Central memory CD8-positive, alpha-beta T cell (primary cell): ENCODE data around the gene POU3F3.

Experiments used
- ATAC-seq: fragments of 150-1000 bp; cut with Tn5 transposase; replicated peaks from 2 replicates; pipeline ENCODE4 v1.10.0; 2022; ENCODE audit warnings: mild to moderate bottlenecking, moderate FRiP score, moderate number of reproducible peaks; ENCODE audit not compliant: poor library complexity, severe bottlenecking; ENCODE audit errors: extremely low read depth
- DNase-seq, 2 donors: peaks; one replicate each; pipeline ENCODE4 v3.0.0; 2021; ENCODE audit warnings: low spot score in 2 of 2
- H3K27ac Mint-ChIP-seq: one replicate; pipeline ENCODE4 v1.8.0; 2022; ENCODE audit warnings: low read depth, mild to moderate bottlenecking, moderate library complexity, mixed read lengths
- H3K27me3 Mint-ChIP-seq: one replicate; pipeline ENCODE4 v1.8.0; 2022; ENCODE audit warnings: mixed read lengths
- H3K36me3 Mint-ChIP-seq: one replicate; pipeline ENCODE4 v1.8.0; 2022; ENCODE audit warnings: mild to moderate bottlenecking, moderate library complexity, mixed read lengths; ENCODE audit not compliant: insufficient read depth
- H3K4me1 Mint-ChIP-seq: one replicate; pipeline ENCODE4 v1.8.0; 2022; ENCODE audit warnings: mixed read lengths
- H3K4me3 Mint-ChIP-seq: one replicate; pipeline ENCODE4 v1.8.0; 2022; ENCODE audit warnings: mild to moderate bottlenecking, moderate library complexity, mixed read lengths
- H3K9me3 Mint-ChIP-seq: one replicate; pipeline ENCODE4 v1.8.0; 2022; ENCODE audit warnings: mixed read lengths

The POU3F3 gene

GRCh38 chr2:104853534-104854497 lies at the start of gene POU3F3:
Gene POU3F3 (plus strand): TSS chr2:104854115. CDS start chr2:104855511, 1,396 bp downstream.
- H3K4me1 Mint-ChIP-seq, result peaks cover 37% of the 10 kb centered on the region
- DNase-seq (no peak), ATAC-seq (no peak)
- H3K27ac Mint-ChIP-seq, result peak within 1 kb of the TSS; percentile 82
- peaks cover 6% of the 10 kb centered on the region for H3K9me3 Mint-ChIP-seq
- peaks cover 13% of the 10 kb centered on the region for H3K36me3 Mint-ChIP-seq
- H3K27me3 Mint-ChIP-seq, result peaks cover 84% of the 10 kb centered on the region
- H3K4me3 Mint-ChIP-seq, result peak within 1 kb of the TSS; percentile 78

- DNase-seq (no peak), ATAC-seq (no peak)
- Mint-ChIP-seq H3K4me1 (no peaks in the 10 kb centered on the region), H3K9me3 (peaks cover 11% of the 10 kb centered on the region), H3K36me3 (no peaks in the 10 kb centered on the region), H3K27ac (no peak overlapping the region), H3K27me3 (no peaks in the 10 kb centered on the region), H3K4me3 (no peak overlapping the region)
Measured at GRCh38 chr2:104804148-104804890, 49.6 kb upstream of the POU3F3 start.

GRCh38 chr2:104812286-104812685 lies 41.6 kb upstream of the POU3F3 start:
- H3K4me3 Mint-ChIP-seq, result no peak overlapping the region
- no peak for DNase-seq
- H3K9me3 Mint-ChIP-seq, result peaks cover 6% of the 10 kb centered on the region
- ATAC-seq, result no peak
- H3K27ac Mint-ChIP-seq, result no peak overlapping the region
- H3K27me3 Mint-ChIP-seq, result no peaks in the 10 kb centered on the region
- H3K4me1 Mint-ChIP-seq, result no peaks in the 10 kb centered on the region
- no peaks in the 10 kb centered on the region for H3K36me3 Mint-ChIP-seq

- ATAC-seq (no peak), DNase-seq (no peak)
- Mint-ChIP-seq H3K4me3 (no peak overlapping the region), H3K27me3 (peaks cover 22% of the 10 kb centered on the region), H3K27ac (no peak overlapping the region), H3K36me3 (no peaks in the 10 kb centered on the region), H3K9me3 (no peaks in the 10 kb centered on the region), H3K4me1 (no peaks in the 10 kb centered on the region)
Measured at GRCh38 chr2:104816143-104816542, 37.8 kb upstream of the POU3F3 start.

GRCh38 chr2:104818264-104818663 lies 35.7 kb upstream of the POU3F3 start:
- Mint-ChIP-seq H3K27ac (no peak overlapping the region), H3K36me3 (no peaks in the 10 kb centered on the region), H3K4me3 (no peak overlapping the region), H3K27me3 (peaks cover 22% of the 10 kb centered on the region), H3K4me1 (no peaks in the 10 kb centered on the region), H3K9me3 (no peaks in the 10 kb centered on the region)
- ATAC-seq, result no peak
- DNase-seq, result no peak

- Mint-ChIP-seq H3K4me3 (no peak overlapping the region), H3K27ac (no peak overlapping the region), H3K9me3 (no peaks in the 10 kb centered on the region), H3K27me3 (peaks cover 22% of the 10 kb centered on the region), H3K36me3 (no peaks in the 10 kb centered on the region), H3K4me1 (no peaks in the 10 kb centered on the region)
- ATAC-seq (no peak), DNase-seq (no peak)
Measured at GRCh38 chr2:104820126-104820525, 33.8 kb upstream of the POU3F3 start.

GRCh38 chr2:104825124-104825865 lies 28.6 kb upstream of the POU3F3 start:
- H3K27ac Mint-ChIP-seq, result no peak overlapping the region
- H3K36me3 Mint-ChIP-seq, result no peaks in the 10 kb centered on the region
- H3K9me3 Mint-ChIP-seq, result no peaks in the 10 kb centered on the region
- no peak for DNase-seq
- no peak overlapping the region for H3K4me3 Mint-ChIP-seq
- H3K27me3 Mint-ChIP-seq, result peaks cover 19% of the 10 kb centered on the region
- H3K4me1 Mint-ChIP-seq, result no peaks in the 10 kb centered on the region
- no peak for ATAC-seq

- Mint-ChIP-seq H3K27me3 (peaks cover 11% of the 10 kb centered on the region), H3K4me3 (no peak overlapping the region), H3K4me1 (no peaks in the 10 kb centered on the region), H3K9me3 (no peaks in the 10 kb centered on the region), H3K27ac (no peak overlapping the region), H3K36me3 (no peaks in the 10 kb centered on the region)
- DNase-seq (no peak), ATAC-seq (no peak)
Measured at GRCh38 chr2:104826016-104826415, 27.9 kb upstream of the POU3F3 start.

GRCh38 chr2:104831742-104832141 lies 22.2 kb upstream of the POU3F3 start:
- Mint-ChIP-seq H3K27me3 (peaks cover 15% of the 10 kb centered on the region), H3K4me3 (no peak overlapping the region), H3K9me3 (no peaks in the 10 kb centered on the region), H3K4me1 (no peaks in the 10 kb centered on the region), H3K36me3 (no peaks in the 10 kb centered on the region), H3K27ac (no peak overlapping the region)
- no peak for DNase-seq
- ATAC-seq, result no peak

- no peaks in the 10 kb centered on the region for H3K4me1 Mint-ChIP-seq
- no peaks in the 10 kb centered on the region for H3K36me3 Mint-ChIP-seq
- H3K9me3 Mint-ChIP-seq, result no peaks in the 10 kb centered on the region
- ATAC-seq, result no peak
- DNase-seq, result no peak
- peaks cover 7% of the 10 kb centered on the region for H3K27me3 Mint-ChIP-seq
- no peak overlapping the region for H3K4me3 Mint-ChIP-seq
- H3K27ac Mint-ChIP-seq, result no peak overlapping the region
Measured at GRCh38 chr2:104834431-104835153, 19.3 kb upstream of the POU3F3 start.

- DNase-seq, result no peak
- Mint-ChIP-seq H3K36me3 (no peaks in the 10 kb centered on the region), H3K9me3 (no peaks in the 10 kb centered on the region), H3K4me1 (no peaks in the 10 kb centered on the region), H3K27ac (no peak overlapping the region), H3K27me3 (peaks cover 8% of the 10 kb centered on the region), H3K4me3 (no peak overlapping the region)
- ATAC-seq, result no peak
Measured at GRCh38 chr2:104836265-104836664, 17.6 kb upstream of the POU3F3 start.

- Mint-ChIP-seq H3K27ac (no peak overlapping the region), H3K27me3 (peaks cover 14% of the 10 kb centered on the region), H3K4me3 (no peak overlapping the region), H3K9me3 (no peaks in the 10 kb centered on the region), H3K36me3 (no peaks in the 10 kb centered on the region), H3K4me1 (no peaks in the 10 kb centered on the region)
- no peak for ATAC-seq
- no peak for DNase-seq
Measured at GRCh38 chr2:104836841-104837240, 17.1 kb upstream of the POU3F3 start.
